ENCODE measurements around the gene DGUOK.

DNA sequence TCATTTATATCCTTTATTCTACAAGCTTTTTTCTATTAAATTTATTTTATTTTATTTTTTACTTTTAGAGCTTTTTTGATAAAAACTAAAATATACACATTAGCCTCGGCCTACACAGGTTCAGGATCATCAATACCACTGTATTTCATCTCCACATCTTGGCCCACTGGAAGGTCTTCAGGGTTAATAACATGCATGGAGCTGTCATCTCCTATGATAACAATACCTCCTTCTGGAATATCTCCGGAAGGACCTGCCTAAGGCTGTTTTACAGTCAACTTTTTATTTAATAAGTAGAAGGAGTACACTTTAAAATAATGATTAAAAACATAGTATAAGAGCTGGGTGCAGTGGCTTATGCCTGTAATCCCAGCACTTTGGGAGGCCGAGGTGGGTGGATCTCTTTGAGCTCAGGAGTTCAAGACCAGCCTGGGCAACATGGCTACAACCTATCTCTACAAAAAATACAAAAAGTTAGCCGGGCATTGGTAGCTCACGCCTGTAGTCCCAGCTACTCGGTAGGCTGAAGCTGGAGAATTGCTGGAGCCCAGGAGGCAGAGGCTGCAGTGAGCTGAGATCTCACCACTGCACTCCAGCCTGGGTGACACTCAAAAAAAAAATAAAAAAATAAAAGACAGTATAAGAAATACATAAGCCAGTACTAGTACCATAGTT lies 15.7 kb upstream of the DGUOK start:
- TF ChIP-seq POLR2A (IDR thresholded peaks at IDR 0.05; ENCODE audit: borderline replicate concordance, extremely low read depth, insufficient read depth, insufficient read length) = no peak
- TF ChIP-seq MAX (IDR thresholded peaks at IDR 0.05) = no peak
- TF ChIP-seq, protein P1, sequence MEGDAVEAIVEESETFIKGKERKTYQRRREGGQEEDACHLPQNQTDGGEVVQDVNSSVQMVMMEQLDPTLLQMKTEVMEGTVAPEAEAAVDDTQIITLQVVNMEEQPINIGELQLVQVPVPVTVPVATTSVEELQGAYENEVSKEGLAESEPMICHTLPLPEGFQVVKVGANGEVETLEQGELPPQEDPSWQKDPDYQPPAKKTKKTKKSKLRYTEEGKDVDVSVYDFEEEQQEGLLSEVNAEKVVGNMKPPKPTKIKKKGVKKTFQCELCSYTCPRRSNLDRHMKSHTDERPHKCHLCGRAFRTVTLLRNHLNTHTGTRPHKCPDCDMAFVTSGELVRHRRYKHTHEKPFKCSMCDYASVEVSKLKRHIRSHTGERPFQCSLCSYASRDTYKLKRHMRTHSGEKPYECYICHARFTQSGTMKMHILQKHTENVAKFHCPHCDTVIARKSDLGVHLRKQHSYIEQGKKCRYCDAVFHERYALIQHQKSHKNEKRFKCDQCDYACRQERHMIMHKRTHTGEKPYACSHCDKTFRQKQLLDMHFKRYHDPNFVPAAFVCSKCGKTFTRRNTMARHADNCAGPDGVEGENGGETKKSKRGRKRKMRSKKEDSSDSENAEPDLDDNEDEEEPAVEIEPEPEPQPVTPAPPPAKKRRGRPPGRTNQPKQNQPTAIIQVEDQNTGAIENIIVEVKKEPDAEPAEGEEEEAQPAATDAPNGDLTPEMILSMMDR (IDR thresholded peaks at IDR 0.05 in 2 of 3, conservative IDR thresholded peaks at IDR 0.05 in 1 of 3; ENCODE audit: borderline replicate concordance in 1 of 3, insufficient read depth in 1 of 3, low read depth in 2 of 3, low read length in 2 of 3) = no peak
- no peak for TF ChIP-seq FOSL1 (IDR thresholded peaks at IDR 0.05; ENCODE audit: low read depth)
- TF ChIP-seq CEBPB (IDR thresholded peaks at IDR 0.05; ENCODE audit: low read depth) = no peak
- no peak for TF ChIP-seq EZH2phosphoT487 (IDR thresholded peaks at IDR 0.05; ENCODE audit: borderline replicate concordance)

Measured in HCT116 (cell line).